Activated CD4-positive, alpha-beta memory T cell treated with anti-CD3 and anti-CD28 coated beads for 36 hours (primary cell): ENCODE measurements around the gene DCPS. TPM values are rescaled to one million over a fixed set of nuclear protein-coding genes. Genes with fewer than 3 reads are reported as not detected.
"Not testable (repeated sequence)": the region's sequence is repeated elsewhere in the genome, so short reads cannot be mapped to it uniquely, and the experiment has no call there.

Experiments used
- CTCF ChIA-PET: fragments of 350-600 bp; sonication (Branson Sonifier 250); formaldehyde crosslinking; loops from one replicate; lab custom pipeline; 2021; ENCODE audit warnings: antibody characterized with exemption, inconsistent platforms; lab: Charles Lee
- POLR2A ChIA-PET: fragments of 350-600 bp; sonication (Branson Sonifier 250); formaldehyde crosslinking; loops from one replicate; lab custom pipeline; 2021; ENCODE audit warnings: antibody characterized with exemption; lab: Charles Lee
- DNase-seq: peaks from one replicate; pipeline ENCODE4 v3.0.0-alpha.2; 2020
- H3K27ac Mint-ChIP-seq: one replicate; pipeline ENCODE4 v1.8.0; 2021; ENCODE audit warnings: mixed read lengths
- H3K27me3 Mint-ChIP-seq: one replicate; pipeline ENCODE4 v1.8.0; 2021; ENCODE audit warnings: mixed read lengths
- H3K36me3 Mint-ChIP-seq: one replicate; pipeline ENCODE4 v1.8.0; 2021; ENCODE audit warnings: mixed read lengths
- H3K4me1 Mint-ChIP-seq: one replicate; pipeline ENCODE4 v1.8.0; 2021; ENCODE audit warnings: low read depth, mixed read lengths
- H3K4me3 Mint-ChIP-seq: one replicate; pipeline ENCODE4 v1.8.0; 2021; ENCODE audit warnings: mild to moderate bottlenecking, mixed read lengths
- H3K9me3 Mint-ChIP-seq: one replicate; pipeline ENCODE4 v1.8.0; 2021; ENCODE audit warnings: mixed read lengths
- intact Hi-C: fragments of 100-400 bp; cut with micrococcal nuclease; formaldehyde crosslinking; loops from one replicate; pipeline ENCODE4 v1.15.1; 2023
- total RNA-seq, 2 experiments: library from RNA; stranded (reverse); gene quantifications; one replicate each; pipeline ENCODE4 v1.2.3, GENCODE V29; 2021

DCPS gene
- total RNA-seq, 2 experiments from 2014 or later = 40.1 to 43.9 TPM

DNA sequence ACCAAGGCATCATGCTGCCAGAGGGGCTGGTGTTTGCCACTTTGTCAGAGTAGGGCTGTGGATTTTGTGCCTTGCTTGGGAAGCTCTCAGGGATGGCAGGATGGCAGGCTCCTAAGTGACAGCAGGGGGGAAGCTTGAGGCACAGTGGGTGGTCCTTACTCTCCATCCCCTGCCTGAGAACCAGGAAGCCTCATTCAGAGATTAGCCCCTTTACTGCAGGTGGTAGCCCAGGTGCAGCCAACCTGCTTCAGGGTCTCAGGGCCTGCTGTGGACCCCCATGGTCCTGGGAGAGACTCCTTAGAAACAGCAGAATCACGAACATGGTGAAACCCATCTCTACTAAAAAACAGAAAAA lies 42.7 kb downstream of the DCPS start:
- Mint-ChIP-seq H3K4me3 (no peak overlapping the region), H3K4me1 (peaks cover 28% of the 10 kb centered on the region)

GRCh38 chr11:126346946-126347345 lies 43.1 kb downstream of the DCPS start:
- intact Hi-C loops = not testable (repeated sequence)

More for the DNA sequence above, 42.7 kb downstream of the DCPS start:
- H3K27me3 Mint-ChIP-seq = no peaks in the 10 kb centered on the region
- ChIA-PET CTCF (no interaction called here), POLR2A (no interaction called here)
- DNase-seq = no peak
- intact Hi-C loops = no loop called here
- H3K9me3 Mint-ChIP-seq = no peaks in the 10 kb centered on the region
- H3K27ac Mint-ChIP-seq = peak overlapping the region; percentile 76
- peaks cover 31% of the 10 kb centered on the region for H3K36me3 Mint-ChIP-seq

DNA sequence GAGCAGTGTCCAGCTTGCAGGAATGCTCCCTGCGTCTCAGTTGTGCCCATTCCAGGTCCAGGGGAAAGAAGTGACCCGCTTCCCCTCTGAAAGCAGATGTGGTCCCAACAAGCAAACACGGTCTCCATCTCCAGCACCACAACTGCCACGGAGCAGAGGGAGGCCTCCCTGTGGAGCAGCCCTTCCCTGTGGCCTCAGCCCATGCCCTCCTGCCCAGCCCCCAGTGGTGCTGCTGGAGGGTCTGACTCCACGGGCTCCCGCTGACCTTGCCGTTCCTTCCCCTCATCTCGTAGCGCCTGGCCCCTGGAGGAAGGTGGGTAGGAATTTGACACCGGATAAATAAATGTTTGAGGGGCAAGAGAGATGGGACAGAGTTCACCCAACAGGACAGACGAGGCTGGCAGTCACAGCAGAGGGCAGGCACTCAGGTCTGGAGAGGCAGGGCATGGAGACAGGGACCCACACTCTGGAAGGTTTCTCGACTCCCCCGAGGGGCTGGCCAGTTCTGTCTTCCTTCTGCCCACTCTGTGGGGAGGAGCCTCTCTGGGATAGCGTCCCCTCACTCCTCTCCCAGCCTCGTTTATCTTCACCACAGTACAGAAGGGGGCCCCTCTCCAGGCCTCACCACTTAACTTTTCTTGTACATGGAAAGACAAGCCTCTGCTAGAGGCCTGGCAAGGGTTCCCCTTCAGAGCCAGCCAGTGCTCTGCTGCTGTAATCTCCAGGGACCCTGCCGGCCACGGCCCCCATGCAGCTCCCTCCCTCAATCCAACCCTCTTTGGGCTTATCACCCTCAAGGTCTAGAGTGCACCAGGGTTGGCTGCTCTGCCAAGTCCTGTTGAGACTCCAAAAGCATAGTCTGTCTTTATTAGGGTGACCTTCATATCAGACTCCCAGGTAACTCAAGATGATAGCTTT lies 44.1 kb downstream of the DCPS start:
- Mint-ChIP-seq H3K4me3 (no peak overlapping the region), H3K4me1 (peaks cover 26% of the 10 kb centered on the region), H3K9me3 (no peaks in the 10 kb centered on the region), H3K36me3 (peaks cover 23% of the 10 kb centered on the region), H3K27ac (peak overlapping the region; percentile 83), H3K27me3 (no peaks in the 10 kb centered on the region)
- ChIA-PET POLR2A (no interaction called here), CTCF (no interaction called here)
- DNase-seq = no peak
- intact Hi-C loops = no loop called here

More at GRCh38 chr11:126346946-126347345, 43.1 kb downstream of the DCPS start:
- POLR2A ChIA-PET, DNase-seq, H3K4me3 Mint-ChIP-seq, H3K9me3 Mint-ChIP-seq, H3K27me3 Mint-ChIP-seq, CTCF ChIA-PET: not testable (repeated sequence)
- peak overlapping the region; percentile 76 for H3K27ac Mint-ChIP-seq
- H3K4me1 Mint-ChIP-seq = peaks cover 24% of the 10 kb centered on the region
- H3K36me3 Mint-ChIP-seq = peaks cover 27% of the 10 kb centered on the region

- POLR2A ChIA-PET = interaction anchor here (0.5 kb wide), 1 partner anchor 19 kb away, joined by 3 read pairs; no protein-coding TSS in a partner anchor
- Mint-ChIP-seq H3K4me1 (peaks cover 36% of the 10 kb centered on the region), H3K27ac (peak overlapping the region; percentile 83), H3K4me3 (no peak overlapping the region), H3K27me3 (no peaks in the 10 kb centered on the region), H3K36me3 (peaks cover 20% of the 10 kb centered on the region), H3K9me3 (no peaks in the 10 kb centered on the region)
- CTCF ChIA-PET = no interaction called here
- peak; percentile 26 for DNase-seq
- intact Hi-C loops = no loop called here
Measured at GRCh38 chr11:126348806-126349582, 45.1 kb downstream of the DCPS start.

GRCh38 chr11:126350836-126351235 lies 47.0 kb downstream of the DCPS start:
- ChIA-PET CTCF (interaction anchor here (1.1 kb wide), 1 partner anchor 40 kb away, joined by 3 read pairs; no protein-coding TSS in a partner anchor), POLR2A (no interaction called here)
- Mint-ChIP-seq H3K36me3 (peaks cover 18% of the 10 kb centered on the region), H3K27ac (no peak overlapping the region), H3K27me3 (no peaks in the 10 kb centered on the region), H3K4me3 (no peak overlapping the region), H3K4me1 (peaks cover 42% of the 10 kb centered on the region), H3K9me3 (no peaks in the 10 kb centered on the region)
- intact Hi-C loops = no loop called here
- DNase-seq = no peak

DNA sequence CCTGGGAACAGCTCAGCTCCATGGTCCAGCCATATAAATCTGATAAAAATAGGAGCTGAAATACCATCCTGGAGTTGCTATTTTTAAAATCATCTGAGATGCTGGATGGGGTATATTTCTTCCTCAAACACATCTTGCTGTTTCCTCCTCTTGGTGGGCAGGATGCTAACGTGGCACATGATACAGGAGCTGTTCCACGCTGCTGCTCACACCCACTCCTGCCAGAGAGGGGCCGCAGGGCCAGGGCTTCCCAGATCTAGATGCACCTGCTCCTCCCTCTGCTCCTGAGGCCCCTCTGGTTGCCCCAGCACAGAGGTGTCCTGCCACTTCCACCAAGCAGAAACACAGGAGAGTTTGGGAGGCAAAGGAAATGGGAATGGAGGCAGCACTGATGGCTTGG lies 48.3 kb downstream of the DCPS start:
- Mint-ChIP-seq H3K27ac (no peak overlapping the region), H3K4me3 (peak overlapping the region; percentile 8), H3K4me1 (peaks cover 43% of the 10 kb centered on the region)

GRCh38 chr11:126352934-126353801 lies 49.3 kb downstream of the DCPS start:
- DNase-seq = peak; percentile 61
- peaks cover 43% of the 10 kb centered on the region for H3K4me1 Mint-ChIP-seq
- ChIA-PET CTCF (interaction anchor here (0.7 to 3.4 kb wide), 4 partner anchors 42 to 127 kb away, joined by 4 to 26 read pairs (median 10); no protein-coding TSS in a partner anchor), POLR2A (interaction anchor here (0.7 to 1.4 kb wide), 4 partner anchors 34 to 142 kb away, joined by 3 to 8 read pairs (median 3); partner anchors contain the start of genes DCPS, FAM118B and RPUSD4)
- peak overlapping the region; percentile 49 for H3K4me3 Mint-ChIP-seq
- H3K9me3 Mint-ChIP-seq = no peaks in the 10 kb centered on the region
- peak overlapping the region; percentile 79 for H3K27ac Mint-ChIP-seq
- peaks cover 15% of the 10 kb centered on the region for H3K36me3 Mint-ChIP-seq
- intact Hi-C loops = loop anchor here (1.0 kb wide), 3 partner anchors 21 to 49 kb away; partner anchors contain the start of gene DCPS
- no peaks in the 10 kb centered on the region for H3K27me3 Mint-ChIP-seq

More for the DNA sequence above, 48.3 kb downstream of the DCPS start:
- ChIA-PET CTCF (interaction anchor here (0.9 to 1.4 kb wide), 2 partner anchors 41 to 129 kb away, joined by 3 to 4 read pairs; no protein-coding TSS in a partner anchor), POLR2A (interaction anchor here (0.5 kb wide), 1 partner anchor 69 kb away, joined by 5 read pairs; no protein-coding TSS in a partner anchor)
- no peaks in the 10 kb centered on the region for H3K9me3 Mint-ChIP-seq
- no peaks in the 10 kb centered on the region for H3K27me3 Mint-ChIP-seq
- H3K36me3 Mint-ChIP-seq = peaks cover 16% of the 10 kb centered on the region
- intact Hi-C loops = no loop called here
- DNase-seq = no peak

GRCh38 chr11:126354631-126355323 lies 50.9 kb downstream of the DCPS start:
- ChIA-PET CTCF (interaction anchor here (2.3 to 3.4 kb wide), 3 partner anchors 43 to 126 kb away, joined by 7 to 26 read pairs (median 13); no protein-coding TSS in a partner anchor), POLR2A (interaction anchor here (1.3 to 1.9 kb wide), 2 partner anchors 36 to 72 kb away, joined by 3 to 4 read pairs; partner anchors contain the start of gene TIRAP)
- Mint-ChIP-seq H3K9me3 (no peaks in the 10 kb centered on the region), H3K27ac (peak overlapping the region; percentile 78), H3K27me3 (no peaks in the 10 kb centered on the region), H3K4me3 (peak overlapping the region; percentile 92), H3K4me1 (peaks cover 34% of the 10 kb centered on the region), H3K36me3 (peaks cover 11% of the 10 kb centered on the region)
- intact Hi-C loops = loop anchor here (2.0 kb wide), 1 partner anchor 72 kb away; the partner anchor contains the start of gene TIRAP
- peak; percentile 13 for DNase-seq

DNA sequence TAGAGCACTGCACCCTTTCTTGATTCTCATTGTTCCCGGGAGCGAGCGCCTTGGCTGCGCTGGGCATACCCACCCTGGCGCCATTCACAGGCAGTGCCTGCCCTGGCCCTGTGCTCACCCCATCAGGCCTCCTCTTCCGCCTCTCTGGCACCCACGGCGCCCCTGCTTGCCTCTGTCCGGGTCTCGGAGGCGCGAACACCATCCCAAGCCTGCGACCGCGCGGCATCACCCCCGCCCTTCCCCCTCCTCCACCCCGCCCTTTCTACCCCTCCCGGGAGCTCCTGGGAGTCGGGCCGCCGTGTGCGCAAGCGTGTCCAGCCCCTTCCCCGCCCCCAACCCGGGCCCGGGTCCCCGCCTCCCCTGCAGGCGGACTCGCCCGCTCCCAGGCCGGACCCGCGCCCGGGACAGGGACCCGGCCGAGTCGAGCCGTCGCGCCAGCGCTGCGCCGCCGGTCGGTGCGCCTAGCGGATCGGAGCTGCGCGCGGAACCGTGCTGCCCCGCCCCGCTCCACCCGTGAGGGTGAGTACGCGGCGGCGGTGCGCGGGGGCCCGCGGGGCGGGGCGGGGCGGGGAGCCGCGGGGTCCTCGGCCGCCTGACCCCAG lies 51.6 kb downstream of the DCPS start, which contains the start of gene ST3GAL4:
Gene ST3GAL4, plus strand, starts transcription at position 363 of the 602 bp plus-strand sequence. CDS start 50,470 bp downstream, outside the sequence.
- CTCF ChIA-PET = interaction anchor here (0.6 to 3.4 kb wide), 3 partner anchors 44 to 125 kb away, joined by 5 to 26 read pairs (median 13); no protein-coding TSS in a partner anchor
- Mint-ChIP-seq H3K4me1 (peaks cover 34% of the 10 kb centered on the region), H3K27ac (peak within 1 kb of the TSS; percentile 78), H3K4me3 (peak within 1 kb of the TSS; percentile 92), H3K9me3 (no peaks in the 10 kb centered on the region), H3K36me3 (peaks cover 11% of the 10 kb centered on the region), H3K27me3 (no peaks in the 10 kb centered on the region)
- peak; percentile 82 for DNase-seq
- POLR2A ChIA-PET = interaction anchor here (1.3 to 1.9 kb wide), 2 partner anchors 37 to 73 kb away, joined by 3 to 4 read pairs; partner anchors contain the start of gene TIRAP
- intact Hi-C loops = loop anchor here (2.0 kb wide), 1 partner anchor 73 kb away; the partner anchor contains the start of gene TIRAP
